HCT116 (cell line): ENCODE results near the gene CPNE5. TPM values are rescaled to one million over a fixed set of nuclear protein-coding genes. Genes with fewer than 3 reads are reported as not detected.

Source experiments
- ATAC-seq: fragments of 200-7000 bp; cut with Tn5 transposase; 2 replicates; pipeline ENCODE4 v1.9.1; 2020; ENCODE audit warnings: mild to moderate bottlenecking, moderate library complexity
- BruUV-seq: library from RNA; stranded (reverse); fragments of 400-500 nt; replicated peaks from 2 replicates; lab custom pipeline; 2021; lab: Mats Ljungman, UMichigan
- CTCF ChIA-PET: fragments of 300-600 bp; sonication (Branson Sonifier 250); formaldehyde crosslinking; loops from one replicate; lab custom pipeline; 2021; ENCODE audit warnings: antibody characterized with exemption; lab: Charles Lee
- POLR2A ChIA-PET: fragments of 300-600, 350-600 bp; sonication (Branson Sonifier 250); formaldehyde crosslinking; loops from one replicate; lab custom pipeline; 2021; ENCODE audit warnings: antibody characterized with exemption; lab: Charles Lee
- RAD21 ChIA-PET, 2 experiments: fragments of 300-600 bp; sonication (Branson Sonifier 250); formaldehyde crosslinking; loops; one replicate each; lab custom pipeline; 2023; ENCODE audit warnings: low total read pairs in 2 of 2; ENCODE audit not compliant: uncharacterized antibody in 2 of 2, unreplicated experiment in 2 of 2, low non-redundant PET in 1 of 2; lab: Charles Lee
- DNase-seq: peaks from one replicate; pipeline ENCODE4 v3.0.0-alpha.2; 2010; ENCODE audit warnings: low read depth, low spot score
- H2AFZ ChIP-seq: fragments of 200-600 bp; shearing (Covaris generic), sonication (generic); 2 replicates; pipeline ENCODE4 v1.6.1; 2017; ENCODE audit warnings: low read depth, mixed run types, mixed read lengths, antibody characterized with exemption, low read length; ENCODE audit not compliant: poor library complexity, severe bottlenecking
- H3K27ac ChIP-seq: 2 replicates; pipeline ENCODE4 v1.5.1; 2012; ENCODE audit warnings: low read depth, low read length
- H3K27me3 ChIP-seq: fragments of 200-600 bp; sonication (generic); 2 replicates; pipeline ENCODE4 v1.6.1; 2016; ENCODE audit warnings: mixed run types, low read length, mixed read lengths; ENCODE audit not compliant: insufficient read depth
- H3K36me3 ChIP-seq, 2 experiments: fragments of 200-500 bp in 1 of 2; fragments of 200-600 bp in 1 of 2; sonication (Bioruptor generic) in 1 of 2; sonication (generic) in 1 of 2; 2 replicates each; pipeline versions ENCODE4 v1.5.1 to v1.6.1; 2014 to 2016; ENCODE audit warnings: low read length in 2 of 2, inconsistent platforms in 1 of 2, mixed read lengths in 1 of 2, mixed run types in 1 of 2; ENCODE audit not compliant: insufficient read depth in 2 of 2, control insufficient read depth in 1 of 2
- H3K4me1 ChIP-seq, 2 experiments: fragments of 200-600 bp in 1 of 2; sonication (generic) in 1 of 2; 2 replicates each; pipeline versions ENCODE4 v1.5.1 to v1.6.1; 2012 to 2017; ENCODE audit warnings: low read length in 2 of 2, inconsistent platforms in 1 of 2, mild to moderate bottlenecking in 1 of 2, mixed read lengths in 1 of 2, mixed run types in 1 of 2, moderate library complexity in 1 of 2; ENCODE audit not compliant: insufficient read depth in 2 of 2, control insufficient read depth in 1 of 2
- H3K4me2 ChIP-seq: fragments of 200-600 bp; sonication (generic); 2 replicates; pipeline ENCODE4 v1.6.1; 2017; ENCODE audit warnings: mixed run types, low read length, mixed read lengths
- H3K4me3 ChIP-seq, 2 experiments: fragments of 200-600 bp in 1 of 2; sonication (generic) in 1 of 2; replicated peaks in 1 of 2; 2 replicates each; pipeline ENCODE4 v1.5.1; 2011 to 2016; ENCODE audit warnings: low read length in 2 of 2, control low read depth in 1 of 2, low read depth in 1 of 2, mild to moderate bottlenecking in 1 of 2, mixed read lengths in 1 of 2, mixed run types in 1 of 2
- H3K79me2 ChIP-seq: fragments of 200-600 bp; sonication (generic); 2 replicates; pipeline ENCODE4 v1.6.1; 2017; ENCODE audit warnings: mild to moderate bottlenecking, mixed run types, low read length, moderate library complexity, mixed read lengths; ENCODE audit not compliant: insufficient read depth
- H3K9ac ChIP-seq: fragments of 200-600 bp; sonication (generic); 2 replicates; pipeline ENCODE4 v1.6.1; 2016; ENCODE audit warnings: low read length, mixed read lengths
- H3K9me2 ChIP-seq: fragments of 200-600 bp; sonication (generic), shearing (Covaris generic); 2 replicates; pipeline ENCODE4 v1.6.1; 2017; ENCODE audit warnings: mixed run types, mild to moderate bottlenecking, moderate library complexity; ENCODE audit not compliant: insufficient read depth
- H3K9me3 ChIP-seq, 2 experiments: fragments of 200-500 bp in 1 of 2; fragments of 200-600 bp in 1 of 2; sonication (Bioruptor generic) in 1 of 2; sonication (generic) in 1 of 2; 2 replicates each; pipeline ENCODE4 v1.6.1; 2014 to 2017; ENCODE audit warnings: low read length in 2 of 2, mixed read lengths in 2 of 2, inconsistent platforms in 1 of 2, low read depth in 1 of 2, mild to moderate bottlenecking in 1 of 2, mixed run types in 1 of 2, moderate library complexity in 1 of 2; ENCODE audit not compliant: control insufficient read depth in 1 of 2, insufficient read depth in 1 of 2
- H4K20me1 ChIP-seq: fragments of 200-600 bp; sonication (generic), shearing (Covaris generic); 2 replicates; pipeline ENCODE4 v1.6.1; 2017; ENCODE audit warnings: mixed run types, mild to moderate bottlenecking, moderate library complexity; ENCODE audit not compliant: insufficient read depth
- CBX3 ChIP-seq: IDR thresholded peaks from 2 replicates; pipeline ENCODE4 v1.6.1; 2012; ENCODE audit warnings: low read depth
- CEBPB ChIP-seq: IDR thresholded peaks from 2 replicates; pipeline ENCODE4 v1.6.1; 2012; ENCODE audit warnings: low read depth
- CTCF ChIP-seq, 3 experiments: fragments of 200-600 bp in 1 of 3; sonication (generic) in 1 of 3; IDR thresholded peaks in 2 of 3; conservative IDR thresholded peaks in 1 of 3; 2 replicates each; pipeline ENCODE4 v1.5.1; 2012 to 2017; ENCODE audit warnings: low read depth in 2 of 3, low read length in 2 of 3, antibody characterized with exemption in 1 of 3, borderline replicate concordance in 1 of 3, control low read depth in 1 of 3, mild to moderate bottlenecking in 1 of 3, mixed read lengths in 1 of 3, mixed run types in 1 of 3, moderate library complexity in 1 of 3; ENCODE audit not compliant: insufficient read depth in 1 of 3
- EGR1 ChIP-seq: IDR thresholded peaks from 2 replicates; pipeline ENCODE4 v1.6.1; 2012; ENCODE audit warnings: low read depth
- ELF1 ChIP-seq: IDR thresholded peaks from 2 replicates; pipeline ENCODE4 v1.6.1; 2012; ENCODE audit warnings: low read depth, borderline replicate concordance
- FOSL1 ChIP-seq: IDR thresholded peaks from 2 replicates; pipeline ENCODE4 v1.6.1; 2012; ENCODE audit warnings: low read depth
- JUND ChIP-seq: IDR thresholded peaks from 2 replicates; pipeline ENCODE4 v1.6.1; 2012
- POLR2A ChIP-seq: IDR thresholded peaks from 2 replicates; pipeline ENCODE4 v1.7.0; 2011; ENCODE audit warnings: borderline replicate concordance; ENCODE audit not compliant: insufficient read depth, insufficient read length; ENCODE audit errors: extremely low read depth
- POLR2AphosphoS5 ChIP-seq: IDR thresholded peaks from 2 replicates; pipeline ENCODE4 v1.6.1; 2011; ENCODE audit warnings: mild to moderate bottlenecking, low read depth, low read length, moderate library complexity
- RAD21 ChIP-seq: IDR thresholded peaks from 2 replicates; pipeline ENCODE4 v1.6.1; 2012; ENCODE audit warnings: low read depth, mild to moderate bottlenecking
- SIN3A ChIP-seq: IDR thresholded peaks from 2 replicates; pipeline ENCODE4 v1.6.1; 2012; ENCODE audit warnings: low read depth
- SP1 ChIP-seq: IDR thresholded peaks from 2 replicates; pipeline ENCODE4 v1.6.1; 2012; ENCODE audit warnings: low read depth
- SRF ChIP-seq: IDR thresholded peaks from 2 replicates; pipeline ENCODE4 v1.6.1; 2012; ENCODE audit warnings: low read depth
- TCF7L2 ChIP-seq: IDR thresholded peaks from 2 replicates; pipeline ENCODE4 v1.7.0; 2011; ENCODE audit warnings: borderline replicate concordance, inconsistent platforms; ENCODE audit not compliant: insufficient read depth, insufficient read length; ENCODE audit errors: extremely low read depth
- YY1 ChIP-seq: IDR thresholded peaks from 2 replicates; pipeline ENCODE4 v1.6.1; 2011; ENCODE audit warnings: low read length, low read depth, moderate library complexity, mild to moderate bottlenecking; ENCODE audit not compliant: insufficient replicate concordance; ENCODE audit errors: extremely low read depth
- ZBTB33 ChIP-seq: IDR thresholded peaks from 2 replicates; pipeline ENCODE4 v1.6.1; 2011; ENCODE audit warnings: mild to moderate bottlenecking, low read length, moderate library complexity; ENCODE audit not compliant: insufficient replicate concordance; ENCODE audit errors: extremely low read depth
- ZFX ChIP-seq: fragments of 450-650 bp; IDR thresholded peaks from 2 replicates; pipeline ENCODE4 v1.6.1; 2017
- ZNF274 ChIP-seq: fragments of 200-500 bp; sonication (Bioruptor generic); IDR thresholded peaks from 2 replicates; pipeline ENCODE4 v1.6.1; 2014; ENCODE audit warnings: mild to moderate bottlenecking, low read depth, low read length, inconsistent platforms
- intact Hi-C: fragments of 100-400 bp; cut with micrococcal nuclease; formaldehyde crosslinking; loops from 2 replicates; pipeline ENCODE4 v1.10.0; 2022
- total RNA-seq: library from RNA; stranded (reverse); gene quantifications from one replicate; pipeline ENCODE4 v1.2.1, GENCODE V29; 2021; ENCODE audit not compliant: unreplicated experiment
- TF ChIP-seq, protein P1 (sequence below): IDR thresholded peaks from 2 replicates; pipeline ENCODE4 v1.6.1; 2012; ENCODE audit warnings: low read depth
- TF ChIP-seq, protein P2 (sequence below): IDR thresholded peaks from 2 replicates; pipeline ENCODE4 v1.6.1; 2012

The CPNE5 gene
- total RNA-seq, 1 experiment from 2014 or later, result not detected

DNA sequence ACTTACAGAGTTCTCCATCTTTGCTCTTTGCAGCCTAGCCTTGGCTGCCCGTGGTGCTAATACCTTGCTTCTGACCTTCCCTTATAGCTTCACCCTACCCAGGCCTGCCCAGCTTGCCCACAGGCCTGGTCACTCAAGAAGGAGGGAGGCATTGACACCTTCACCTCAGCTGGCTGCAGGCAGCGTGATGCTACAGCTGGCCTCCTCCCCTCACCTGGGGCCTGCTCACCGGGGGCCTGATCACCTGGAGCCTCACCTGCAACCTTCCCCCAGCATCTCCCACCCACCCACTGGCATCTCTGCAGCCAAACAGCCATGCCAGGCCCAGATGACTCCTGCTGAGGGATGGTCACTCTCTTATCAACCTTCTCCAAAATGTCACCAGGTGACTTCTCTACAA, 40.4 kb downstream of the CPNE5 start:
- TF ChIP-seq CBX3 (no peak), ZFX (no peak), SRF (no peak), ELF1 (no peak), POLR2A (no peak), JUND (no peak), ZBTB33 (no peak), YY1 (no peak), SP1 (no peak), CTCF (IDR thresholded peaks at IDR 0.05 in 2 of 3, conservative IDR thresholded peaks at IDR 0.05 in 1 of 3; ENCODE audit: borderline replicate concordance in 1 of 3, insufficient read depth in 1 of 3, low read depth in 2 of 3, low read length in 2 of 3) (no peak), EGR1 (no peak), ZNF274 (no peak), TCF7L2 (no peak), POLR2AphosphoS5 (no peak), SIN3A (no peak), FOSL1 (no peak), RAD21 (no peak), CEBPB (no peak)
- TF ChIP-seq, protein P1, sequence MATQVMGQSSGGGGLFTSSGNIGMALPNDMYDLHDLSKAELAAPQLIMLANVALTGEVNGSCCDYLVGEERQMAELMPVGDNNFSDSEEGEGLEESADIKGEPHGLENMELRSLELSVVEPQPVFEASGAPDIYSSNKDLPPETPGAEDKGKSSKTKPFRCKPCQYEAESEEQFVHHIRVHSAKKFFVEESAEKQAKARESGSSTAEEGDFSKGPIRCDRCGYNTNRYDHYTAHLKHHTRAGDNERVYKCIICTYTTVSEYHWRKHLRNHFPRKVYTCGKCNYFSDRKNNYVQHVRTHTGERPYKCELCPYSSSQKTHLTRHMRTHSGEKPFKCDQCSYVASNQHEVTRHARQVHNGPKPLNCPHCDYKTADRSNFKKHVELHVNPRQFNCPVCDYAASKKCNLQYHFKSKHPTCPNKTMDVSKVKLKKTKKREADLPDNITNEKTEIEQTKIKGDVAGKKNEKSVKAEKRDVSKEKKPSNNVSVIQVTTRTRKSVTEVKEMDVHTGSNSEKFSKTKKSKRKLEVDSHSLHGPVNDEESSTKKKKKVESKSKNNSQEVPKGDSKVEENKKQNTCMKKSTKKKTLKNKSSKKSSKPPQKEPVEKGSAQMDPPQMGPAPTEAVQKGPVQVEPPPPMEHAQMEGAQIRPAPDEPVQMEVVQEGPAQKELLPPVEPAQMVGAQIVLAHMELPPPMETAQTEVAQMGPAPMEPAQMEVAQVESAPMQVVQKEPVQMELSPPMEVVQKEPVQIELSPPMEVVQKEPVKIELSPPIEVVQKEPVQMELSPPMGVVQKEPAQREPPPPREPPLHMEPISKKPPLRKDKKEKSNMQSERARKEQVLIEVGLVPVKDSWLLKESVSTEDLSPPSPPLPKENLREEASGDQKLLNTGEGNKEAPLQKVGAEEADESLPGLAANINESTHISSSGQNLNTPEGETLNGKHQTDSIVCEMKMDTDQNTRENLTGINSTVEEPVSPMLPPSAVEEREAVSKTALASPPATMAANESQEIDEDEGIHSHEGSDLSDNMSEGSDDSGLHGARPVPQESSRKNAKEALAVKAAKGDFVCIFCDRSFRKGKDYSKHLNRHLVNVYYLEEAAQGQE, result no peak
- TF ChIP-seq, protein P2, sequence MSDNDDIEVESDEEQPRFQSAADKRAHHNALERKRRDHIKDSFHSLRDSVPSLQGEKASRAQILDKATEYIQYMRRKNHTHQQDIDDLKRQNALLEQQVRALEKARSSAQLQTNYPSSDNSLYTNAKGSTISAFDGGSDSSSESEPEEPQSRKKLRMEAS, result no peak
- Histone ChIP-seq H3K27me3 (no peaks in the 10 kb centered on the region), H3K9me3 (no peaks in the 10 kb centered on the region), H4K20me1 (no peaks in the 10 kb centered on the region), H3K79me2 (no peaks in the 10 kb centered on the region), H3K27ac (no peak overlapping the region), H3K9me2 (no peaks in the 10 kb centered on the region), H3K4me2 (no peak overlapping the region), H3K4me1 (no peaks in the 10 kb centered on the region), H3K9ac (no peak overlapping the region), H3K36me3 (no peaks in the 10 kb centered on the region), H3K4me3 (no peak overlapping the region), H2AFZ (no peak overlapping the region)
- POLR2A ChIA-PET, result interaction anchor here (0.6 kb wide), 1 partner anchor 13 kb away, joined by 3 read pairs; no protein-coding TSS in a partner anchor
- no TSS peak for BruUV-seq
- DNase-seq (no peak), ATAC-seq (no peak)
- CTCF ChIA-PET, result interaction anchor here (0.7 kb wide), 1 partner anchor 16 kb away, joined by 3 read pairs; no protein-coding TSS in a partner anchor
- RAD21 ChIA-PET, result no interaction called here
- intact Hi-C loops, result no loop called here
